GM12878 (cell line): ENCODE measurements around the gene C19orf44. TPM values are rescaled to one million over a fixed set of nuclear protein-coding genes. Genes with fewer than 3 reads are reported as not detected.

Source experiments
- ATAC-seq: fragments of 200-7000 bp; cut with Tn5 transposase; 3 replicates; pipeline ENCODE4 v1.9.1; 2020; ENCODE audit warnings: mild to moderate bottlenecking, moderate library complexity
- BruUV-seq: library from RNA; stranded (reverse); fragments of 400-500 nt; replicated peaks from 2 replicates; lab custom pipeline; 2021; lab: Mats Ljungman, UMichigan
- CTCF ChIA-PET: fragments of 300-600 bp; sonication (Branson Sonifier 250); formaldehyde crosslinking; extraction: SDS; loops from one replicate; lab custom pipeline; 2021; ENCODE audit warnings: inconsistent platforms; lab: Yijun Ruan, JAX
- POLR2A ChIA-PET: fragments of 350-600 bp; formaldehyde crosslinking; extraction: SDS; loops from one replicate; lab custom pipeline; 2021; ENCODE audit warnings: inconsistent platforms; lab: Charles Lee
- RAD21 ChIA-PET: fragments of 300-600 bp; sonication (Branson Sonifier 250); formaldehyde crosslinking; loops from one replicate; lab custom pipeline; 2023; ENCODE audit warnings: antibody characterized with exemption; ENCODE audit not compliant: unreplicated experiment; lab: Charles Lee
- SMC1A ChIA-PET: fragments of 300-600 bp; sonication (Branson Sonifier 250); formaldehyde crosslinking; loops from one replicate; lab custom pipeline; 2023; ENCODE audit not compliant: unreplicated experiment, uncharacterized antibody; lab: Charles Lee
- DNase-seq: peaks from one replicate; pipeline ENCODE4 v3.0.0-alpha.2; 2011; ENCODE audit warnings: low read depth, low spot score
- FAIRE-seq: peaks from 3 replicates; lab custom pipeline; 2011; peaks lifted over from hg19 to GRCh38; lab: Jason Lieb, UNC
- H2AFZ ChIP-seq: 2 replicates; pipeline ENCODE4 v1.6.0; 2011; ENCODE audit warnings: low read depth, low read length, control low read depth; ENCODE audit not compliant: control insufficient read depth
- H3K27ac ChIP-seq: 2 replicates; pipeline ENCODE4 v1.5.1; 2011; ENCODE audit warnings: control low read depth; ENCODE audit not compliant: control insufficient read depth, insufficient read depth
- H3K27me3 ChIP-seq, 2 experiments: replicated peaks in 1 of 2; 2 replicates each; pipeline versions ENCODE4 v1.6.0 to v1.6.1; 2011; ENCODE audit warnings: low read length in 1 of 2; ENCODE audit not compliant: control insufficient read depth in 2 of 2, insufficient read depth in 2 of 2
- H3K36me3 ChIP-seq, 2 experiments: 2 replicates each; pipeline ENCODE4 v1.5.1; 2011; ENCODE audit warnings: low read length in 1 of 2; ENCODE audit not compliant: control insufficient read depth in 2 of 2, insufficient read depth in 2 of 2
- H3K4me1 ChIP-seq: 2 replicates; pipeline ENCODE4 v1.6.1; 2011; ENCODE audit warnings: mild to moderate bottlenecking, low read length, moderate library complexity, mixed read lengths; ENCODE audit not compliant: control insufficient read depth, insufficient read depth
- H3K4me2 ChIP-seq: 2 replicates; pipeline ENCODE4 v1.6.0; 2011; ENCODE audit warnings: control low read depth; ENCODE audit not compliant: control insufficient read depth, insufficient read depth
- H3K4me3 ChIP-seq: fragments of 200-600 bp; sonication (generic); 2 replicates; pipeline ENCODE4 v1.5.1; 2016
- H3K79me2 ChIP-seq: 2 replicates; pipeline ENCODE4 v1.6.0; 2011; ENCODE audit warnings: low read length; ENCODE audit not compliant: control insufficient read depth, insufficient read depth
- H3K9ac ChIP-seq: 2 replicates; pipeline ENCODE4 v1.8.0; 2011; ENCODE audit warnings: low read length, control low read depth, mixed read lengths; ENCODE audit not compliant: control insufficient read depth, insufficient read depth
- H3K9me3 ChIP-seq: replicated peaks from 3 replicates; pipeline ENCODE4 v1.5.1; 2011; ENCODE audit warnings: mild to moderate bottlenecking, low read length; ENCODE audit not compliant: control insufficient read depth, insufficient read depth
- H4K20me1 ChIP-seq: 2 replicates; pipeline ENCODE4 v1.6.0; 2011; ENCODE audit not compliant: control insufficient read depth, insufficient read depth
- ATF3 ChIP-seq: IDR thresholded peaks from 2 replicates; pipeline ENCODE4 v1.6.1; 2011; ENCODE audit warnings: low read depth, mild to moderate bottlenecking, low read length, moderate library complexity, borderline replicate concordance; ENCODE audit errors: extremely low read depth
- CHD4 ChIP-seq: fragments of 200-600 bp; sonication (generic); IDR thresholded peaks from 2 replicates; pipeline ENCODE4 v1.6.1; 2016; ENCODE audit warnings: mild to moderate bottlenecking
- CREM ChIP-seq: IDR thresholded peaks from 2 replicates; pipeline ENCODE4 v1.6.1; 2014; ENCODE audit warnings: antibody characterized with exemption, low read depth
- ESRRA ChIP-seq: IDR thresholded peaks from 2 replicates; pipeline ENCODE4 v1.6.1; 2012; ENCODE audit warnings: mild to moderate bottlenecking, low read length, improper control_type of control experiment
- FOXM1 ChIP-seq: IDR thresholded peaks from 2 replicates; pipeline ENCODE4 v1.6.1; 2012; ENCODE audit warnings: low read depth, mild to moderate bottlenecking, inconsistent platforms, low read length, moderate library complexity
- IKZF1 ChIP-seq: fragments of 450-650 bp; conservative IDR thresholded peaks from 2 replicates; pipeline ENCODE4 v1.6.1; 2017; ENCODE audit warnings: antibody characterized with exemption, mild to moderate bottlenecking
- MXI1 ChIP-seq: fragments of 150-350 bp; IDR thresholded peaks from 2 replicates; pipeline ENCODE4 v1.6.1; 2011; ENCODE audit warnings: low read depth, mild to moderate bottlenecking, inconsistent platforms, low read length, improper control_type of control experiment
- NR2C2 ChIP-seq: IDR thresholded peaks from 2 replicates; pipeline ENCODE4 v1.6.1; 2011; ENCODE audit warnings: borderline replicate concordance, low read depth; ENCODE audit not compliant: control insufficient read depth, insufficient read length
- POLR2A ChIP-seq: IDR thresholded peaks from 2 replicates; pipeline ENCODE4 v1.6.1; 2011; ENCODE audit warnings: low read depth, mild to moderate bottlenecking, low read length
- RAD21 ChIP-seq: IDR thresholded peaks from 2 replicates; pipeline ENCODE4 v1.6.1; 2011; ENCODE audit warnings: mild to moderate bottlenecking, low read depth, low read length, moderate library complexity; ENCODE audit not compliant: insufficient read depth
- SIN3A ChIP-seq: IDR thresholded peaks from 2 replicates; pipeline ENCODE4 v1.6.1; 2012; ENCODE audit warnings: low read depth, low read length, improper control_type of control experiment
- SMARCA5 ChIP-seq: fragments of 450-650 bp; IDR thresholded peaks from 2 replicates; pipeline ENCODE4 v1.6.1; 2017; ENCODE audit warnings: mild to moderate bottlenecking
- ZBTB4 ChIP-seq: fragments of 450-650 bp; formaldehyde crosslinking; IDR thresholded peaks from 2 replicates; pipeline ENCODE4 v1.4.0; 2022; ENCODE audit warnings: mild to moderate bottlenecking, moderate library complexity
- WGBS: methylation state at CpG from one replicate; pipeline ENCODE4 v1.1.6; 2016; ENCODE audit warnings: low lambda C conversion rate; ENCODE audit not compliant: insufficient replicate concordance, insufficient coverage; ENCODE audit errors: missing lambda C conversion rate; 5-methylcytosine and 5-hydroxymethylcytosine counted together
- in situ Hi-C: fragments of 300-500 bp; cut with MboI; formaldehyde crosslinking; loops from 9 replicates; pipeline ENCODE4 v1.14.3; 2018; ENCODE audit warnings: mixed read lengths
- intact Hi-C: fragments of 100-400 bp; cut with micrococcal nuclease; formaldehyde crosslinking; loops from one replicate; pipeline ENCODE4 v1.14.2; 2022; ENCODE audit not compliant: unreplicated experiment
- polyA plus RNA-seq, 11 experiments: library from polyadenylated mRNA; depleted of rRNA in 4 of 11; unstranded in 6 of 11; stranded (reverse) in 5 of 11; fragments of >200 nt; fragmentation: Nextera tagmentation in 4 of 11; fragmentation: Illumina TruSeq in 1 of 11; extraction: Ambion mirVana in 4 of 11; extraction: Trizol in 1 of 11; gene quantifications; 1 replicate in 1 of 11; 2 replicates in 10 of 11; pipeline versions ENCODE4 v1.2.1 to v1.2.3, GENCODE V29; 2011 to 2016; ENCODE audit warnings: inconsistent platforms in 2 of 11, missing spikeins in 2 of 11, low read depth in 1 of 11
- total RNA-seq, 4 experiments: library from RNA; depleted of rRNA in 3 of 4; stranded (reverse); fragments of >200 nt in 3 of 4; fragmentation: Illumina TruSeq in 1 of 4; extraction: Trizol in 1 of 4; gene quantifications; 2 replicates each; pipeline versions ENCODE4 v1.2.1 to v1.2.3, GENCODE V29; 2013 to 2021

The C19orf44 gene
- total and polyA plus RNA-seq, 10 of the 15 experiments (the other 5 are each of a cell fraction or from before 2014, with no cell fraction given), result 0.26 to 5.2 (median 3.6) TPM

- H3K27me3 ChIP-seq, result no peaks in the 10 kb centered on the region
- H3K4me1 ChIP-seq, result 0 out of 2 replicates have a peak, but pooled peaks cover 5% of the 10 kb centered on the region
- FAIRE-seq (no peak), DNase-seq (no peak), ATAC-seq (no peak)
- POLR2A ChIA-PET, result no interaction called here
- H3K79me2 ChIP-seq, result peaks cover 30% of the 10 kb centered on the region
- no peak overlapping the region for H2AFZ ChIP-seq
- CTCF ChIA-PET, result no interaction called here
- no peak overlapping the region for H3K9ac ChIP-seq
- in situ Hi-C loops, result no loop called here
- H3K4me3 ChIP-seq, result no peak overlapping the region
- H3K27ac ChIP-seq, result no peak overlapping the region
- no peaks in the 10 kb centered on the region for H4K20me1 ChIP-seq
- BruUV-seq, result no TSS peak
- WGBS, result 96% methylated on average over 10 of the region's 18 CpGs
- no peak overlapping the region for H3K4me2 ChIP-seq
- H3K9me3 ChIP-seq, result no peaks in the 10 kb centered on the region; the same call in 2 of the 3 replicates
- TF ChIP-seq POLR2A, result peak; percentile 6; the same call in 1 of the 2 replicates
- no peak for TF ChIP-seq ZBTB4 (CRISPR knock-in tag)
- intact Hi-C loops, result no loop called here
- peaks cover 11 to 52% of the 10 kb centered on the region in 2 experiments; a peak in 3 of 4 replicates for H3K36me3 ChIP-seq
- SMC1A ChIA-PET, result no interaction called here
- RAD21 ChIA-PET, result no interaction called here
Observed at GRCh38 chr19:16535381-16535780, 39.2 kb downstream of the C19orf44 start.

- 97% methylated on average over 9 of the region's 9 CpGs for WGBS
- H3K27me3 ChIP-seq, result no peaks in the 10 kb centered on the region
- TF ChIP-seq CREM (no peak), FOXM1 (no peak), MXI1 (no peak), RAD21 (no peak), SIN3A (no peak), IKZF1 (no peak), ATF3 (no peak), CHD4 (no peak), NR2C2 (no peak), SMARCA5 (no peak), ESRRA (no peak)
- DNase-seq (no peak), ATAC-seq (peak; percentile 38; the same call in 2 of the 3 replicates), FAIRE-seq (no peak)
- POLR2A ChIA-PET, result interaction anchor here (0.5 kb wide), 1 partner anchor 88 kb away, joined by 3 read pairs; no protein-coding TSS in a partner anchor
- RAD21 ChIA-PET, result no interaction called here
- no peak overlapping the region for H3K4me3 ChIP-seq
- H4K20me1 ChIP-seq, result peaks cover under 1% of the 10 kb centered on the region; the same call in 1 of the 2 replicates
- CTCF ChIA-PET, result no interaction called here
- SMC1A ChIA-PET, result no interaction called here
- H3K79me2 ChIP-seq, result peaks cover 38% of the 10 kb centered on the region
- H2AFZ ChIP-seq, result no peak overlapping the region
- H3K9ac ChIP-seq, result no peak overlapping the region
- peaks cover 16 to 44% of the 10 kb centered on the region in 2 experiments; a peak in 3 of 4 replicates for H3K36me3 ChIP-seq
- H3K4me1 ChIP-seq, result peaks cover 5% of the 10 kb centered on the region; the same call in 1 of the 2 replicates
- H3K4me2 ChIP-seq, result no peak overlapping the region
- BruUV-seq, result no TSS peak
- no peaks in the 10 kb centered on the region; the same call in 2 of the 3 replicates for H3K9me3 ChIP-seq
- no peak overlapping the region for H3K27ac ChIP-seq
- in situ Hi-C loops (no loop called here), intact Hi-C loops (no loop called here)
Observed at GRCh38 chr19:16536130-16536529, 39.9 kb downstream of the C19orf44 start.
